ENCODE data around the gene RGMB.

GRCh38 chr5:98786191-98786853 is 12.9 kb downstream of the RGMB start:
- TF ChIP-seq POLR2AphosphoS5 (IDR thresholded peaks at IDR 0.05; ENCODE audit: low read depth, low read length) (no peak), SIN3A (IDR thresholded peaks at IDR 0.05; ENCODE audit: borderline replicate concordance, insufficient read depth, low read length) (no peak)
- TF ChIP-seq, protein P1, sequence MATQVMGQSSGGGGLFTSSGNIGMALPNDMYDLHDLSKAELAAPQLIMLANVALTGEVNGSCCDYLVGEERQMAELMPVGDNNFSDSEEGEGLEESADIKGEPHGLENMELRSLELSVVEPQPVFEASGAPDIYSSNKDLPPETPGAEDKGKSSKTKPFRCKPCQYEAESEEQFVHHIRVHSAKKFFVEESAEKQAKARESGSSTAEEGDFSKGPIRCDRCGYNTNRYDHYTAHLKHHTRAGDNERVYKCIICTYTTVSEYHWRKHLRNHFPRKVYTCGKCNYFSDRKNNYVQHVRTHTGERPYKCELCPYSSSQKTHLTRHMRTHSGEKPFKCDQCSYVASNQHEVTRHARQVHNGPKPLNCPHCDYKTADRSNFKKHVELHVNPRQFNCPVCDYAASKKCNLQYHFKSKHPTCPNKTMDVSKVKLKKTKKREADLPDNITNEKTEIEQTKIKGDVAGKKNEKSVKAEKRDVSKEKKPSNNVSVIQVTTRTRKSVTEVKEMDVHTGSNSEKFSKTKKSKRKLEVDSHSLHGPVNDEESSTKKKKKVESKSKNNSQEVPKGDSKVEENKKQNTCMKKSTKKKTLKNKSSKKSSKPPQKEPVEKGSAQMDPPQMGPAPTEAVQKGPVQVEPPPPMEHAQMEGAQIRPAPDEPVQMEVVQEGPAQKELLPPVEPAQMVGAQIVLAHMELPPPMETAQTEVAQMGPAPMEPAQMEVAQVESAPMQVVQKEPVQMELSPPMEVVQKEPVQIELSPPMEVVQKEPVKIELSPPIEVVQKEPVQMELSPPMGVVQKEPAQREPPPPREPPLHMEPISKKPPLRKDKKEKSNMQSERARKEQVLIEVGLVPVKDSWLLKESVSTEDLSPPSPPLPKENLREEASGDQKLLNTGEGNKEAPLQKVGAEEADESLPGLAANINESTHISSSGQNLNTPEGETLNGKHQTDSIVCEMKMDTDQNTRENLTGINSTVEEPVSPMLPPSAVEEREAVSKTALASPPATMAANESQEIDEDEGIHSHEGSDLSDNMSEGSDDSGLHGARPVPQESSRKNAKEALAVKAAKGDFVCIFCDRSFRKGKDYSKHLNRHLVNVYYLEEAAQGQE (IDR thresholded peaks at IDR 0.05; ENCODE audit: insufficient read depth in 1 of 2, low read depth in 2 of 2, low read length in 2 of 2), result no peak
